ENCODE measurements around the gene FRAT2.

Gene FRAT2

GRCh38 chr10:97366572-97366971, 32.0 kb upstream of the FRAT2 start:
- Histone ChIP-seq H3K4me3 (ENCODE audit: low read length) (no peak overlapping the region), H3K27ac (ENCODE audit: low read depth, low read length) (no peak overlapping the region), H3K9ac (ENCODE audit: low read length) (no peak overlapping the region), H3K36me3 (ENCODE audit: control insufficient read depth, insufficient read depth, low read length) (peaks cover 10% of the 10 kb centered on the region), H3K27me3 (ENCODE audit: control insufficient read depth, insufficient read depth, low read length) (no peaks in the 10 kb centered on the region), H3K4me1 (ENCODE audit: control insufficient read depth, insufficient read depth, low read length) (no peaks in the 10 kb centered on the region)

GRCh38 chr10:97365761-97366351, 31.3 kb upstream of the FRAT2 start:
- Histone ChIP-seq H3K4me3 (ENCODE audit: low read length) (no peak overlapping the region), H3K27ac (ENCODE audit: low read depth, low read length) (no peak overlapping the region), H3K9ac (ENCODE audit: low read length) (no peak overlapping the region), H3K36me3 (ENCODE audit: control insufficient read depth, insufficient read depth, low read length) (peaks cover 9% of the 10 kb centered on the region), H3K27me3 (ENCODE audit: control insufficient read depth, insufficient read depth, low read length) (no peaks in the 10 kb centered on the region), H3K4me1 (ENCODE audit: control insufficient read depth, insufficient read depth, low read length) (no peaks in the 10 kb centered on the region)

- Histone ChIP-seq H3K4me1 (ENCODE audit: control insufficient read depth, insufficient read depth, low read length) (no peaks in the 10 kb centered on the region), H3K9ac (ENCODE audit: low read length) (no peak overlapping the region), H3K27me3 (ENCODE audit: control insufficient read depth, insufficient read depth, low read length) (no peaks in the 10 kb centered on the region), H3K27ac (ENCODE audit: low read depth, low read length) (no peak overlapping the region), H3K36me3 (ENCODE audit: control insufficient read depth, insufficient read depth, low read length) (peaks cover 7% of the 10 kb centered on the region), H3K4me3 (ENCODE audit: low read length) (no peak overlapping the region)
These were observed 28.5 kb upstream of the FRAT2 start for GRCh38 chr10:97363071-97363470.

GRCh38 chr10:97362310-97363033, 27.9 kb upstream of the FRAT2 start:
- Histone ChIP-seq H3K4me1 (ENCODE audit: control insufficient read depth, insufficient read depth, low read length) (no peaks in the 10 kb centered on the region), H3K27ac (ENCODE audit: low read depth, low read length) (no peak overlapping the region), H3K36me3 (ENCODE audit: control insufficient read depth, insufficient read depth, low read length) (peaks cover 7% of the 10 kb centered on the region)

GRCh38 chr10:97361537-97361901, 27.0 kb upstream of the FRAT2 start:
- no peak overlapping the region for H3K4me3 ChIP-seq (ENCODE audit: low read length)
- H3K9ac ChIP-seq (ENCODE audit: low read length), result no peak overlapping the region
- H3K36me3 ChIP-seq (ENCODE audit: control insufficient read depth, insufficient read depth, low read length), result peaks cover 10% of the 10 kb centered on the region
- H3K27me3 ChIP-seq (ENCODE audit: control insufficient read depth, insufficient read depth, low read length), result no peaks in the 10 kb centered on the region
- no peak overlapping the region for H3K27ac ChIP-seq (ENCODE audit: low read depth, low read length)
- H3K4me1 ChIP-seq (ENCODE audit: control insufficient read depth, insufficient read depth, low read length), result no peaks in the 10 kb centered on the region

More at GRCh38 chr10:97362310-97363033, 27.9 kb upstream of the FRAT2 start:
- H3K4me3 ChIP-seq (ENCODE audit: low read length), result no peak overlapping the region
- no peaks in the 10 kb centered on the region for H3K27me3 ChIP-seq (ENCODE audit: control insufficient read depth, insufficient read depth, low read length)
- H3K9ac ChIP-seq (ENCODE audit: low read length), result no peak overlapping the region

GRCh38 chr10:97360705-97361536, 26.4 kb upstream of the FRAT2 start:
- Histone ChIP-seq H3K36me3 (ENCODE audit: control insufficient read depth, insufficient read depth, low read length) (peaks cover 11% of the 10 kb centered on the region), H3K27me3 (ENCODE audit: control insufficient read depth, insufficient read depth, low read length) (no peaks in the 10 kb centered on the region)

GRCh38 chr10:97358781-97359180, 24.3 kb upstream of the FRAT2 start:
- peaks cover 13% of the 10 kb centered on the region for H3K36me3 ChIP-seq (ENCODE audit: control insufficient read depth, insufficient read depth, low read length)
- H3K27me3 ChIP-seq (ENCODE audit: control insufficient read depth, insufficient read depth, low read length), result no peaks in the 10 kb centered on the region
- no peaks in the 10 kb centered on the region for H3K4me1 ChIP-seq (ENCODE audit: control insufficient read depth, insufficient read depth, low read length)

More at GRCh38 chr10:97360705-97361536, 26.4 kb upstream of the FRAT2 start:
- Histone ChIP-seq H3K9ac (ENCODE audit: low read length) (no peak overlapping the region), H3K4me3 (ENCODE audit: low read length) (no peak overlapping the region), H3K4me1 (ENCODE audit: control insufficient read depth, insufficient read depth, low read length) (no peaks in the 10 kb centered on the region), H3K27ac (ENCODE audit: low read depth, low read length) (no peak overlapping the region)

GRCh38 chr10:97358349-97358748, 23.8 kb upstream of the FRAT2 start:
- H3K4me3 ChIP-seq (ENCODE audit: low read length), result no peak overlapping the region
- H3K36me3 ChIP-seq (ENCODE audit: control insufficient read depth, insufficient read depth, low read length), result peaks cover 11% of the 10 kb centered on the region
- no peaks in the 10 kb centered on the region for H3K27me3 ChIP-seq (ENCODE audit: control insufficient read depth, insufficient read depth, low read length)
- no peak overlapping the region for H3K27ac ChIP-seq (ENCODE audit: low read depth, low read length)
- H3K9ac ChIP-seq (ENCODE audit: low read length), result no peak overlapping the region
- H3K4me1 ChIP-seq (ENCODE audit: control insufficient read depth, insufficient read depth, low read length), result no peaks in the 10 kb centered on the region

More at GRCh38 chr10:97358781-97359180, 24.3 kb upstream of the FRAT2 start:
- Histone ChIP-seq H3K9ac (ENCODE audit: low read length) (no peak overlapping the region), H3K4me3 (ENCODE audit: low read length) (no peak overlapping the region), H3K27ac (ENCODE audit: low read depth, low read length) (no peak overlapping the region)

- Histone ChIP-seq H3K4me3 (ENCODE audit: low read length) (no peak overlapping the region), H3K9ac (ENCODE audit: low read length) (no peak overlapping the region), H3K27ac (ENCODE audit: low read depth, low read length) (no peak overlapping the region), H3K27me3 (ENCODE audit: control insufficient read depth, insufficient read depth, low read length) (no peaks in the 10 kb centered on the region), H3K36me3 (ENCODE audit: control insufficient read depth, insufficient read depth, low read length) (peaks cover 6% of the 10 kb centered on the region), H3K4me1 (ENCODE audit: control insufficient read depth, insufficient read depth, low read length) (no peaks in the 10 kb centered on the region)
These were observed 22.4 kb upstream of the FRAT2 start for GRCh38 chr10:97356918-97357317.

GRCh38 chr10:97356318-97356914, 21.9 kb upstream of the FRAT2 start:
- no peaks in the 10 kb centered on the region for H3K27me3 ChIP-seq (ENCODE audit: control insufficient read depth, insufficient read depth, low read length)
- no peak overlapping the region for H3K4me3 ChIP-seq (ENCODE audit: low read length)
- H3K36me3 ChIP-seq (ENCODE audit: control insufficient read depth, insufficient read depth, low read length), result peaks cover 6% of the 10 kb centered on the region
- no peaks in the 10 kb centered on the region for H3K4me1 ChIP-seq (ENCODE audit: control insufficient read depth, insufficient read depth, low read length)
- no peak overlapping the region for H3K9ac ChIP-seq (ENCODE audit: low read length)
- no peak overlapping the region for H3K27ac ChIP-seq (ENCODE audit: low read depth, low read length)

GRCh38 chr10:97355571-97355975, 21.0 kb upstream of the FRAT2 start:
- peaks cover 6% of the 10 kb centered on the region for H3K36me3 ChIP-seq (ENCODE audit: control insufficient read depth, insufficient read depth, low read length)
- H3K27me3 ChIP-seq (ENCODE audit: control insufficient read depth, insufficient read depth, low read length), result no peaks in the 10 kb centered on the region
- no peaks in the 10 kb centered on the region for H3K4me1 ChIP-seq (ENCODE audit: control insufficient read depth, insufficient read depth, low read length)
- no peak overlapping the region for H3K4me3 ChIP-seq (ENCODE audit: low read length)
- H3K9ac ChIP-seq (ENCODE audit: low read length), result no peak overlapping the region
- no peak overlapping the region for H3K27ac ChIP-seq (ENCODE audit: low read depth, low read length)

- no peak overlapping the region for H3K27ac ChIP-seq (ENCODE audit: low read depth, low read length)
- H3K9ac ChIP-seq (ENCODE audit: low read length), result no peak overlapping the region
- no peak overlapping the region for H3K4me3 ChIP-seq (ENCODE audit: low read length)
- no peaks in the 10 kb centered on the region for H3K27me3 ChIP-seq (ENCODE audit: control insufficient read depth, insufficient read depth, low read length)
- peaks cover 6% of the 10 kb centered on the region for H3K36me3 ChIP-seq (ENCODE audit: control insufficient read depth, insufficient read depth, low read length)
- peaks cover 3% of the 10 kb centered on the region for H3K4me1 ChIP-seq (ENCODE audit: control insufficient read depth, insufficient read depth, low read length)
These were observed 19.4 kb upstream of the FRAT2 start for GRCh38 chr10:97353945-97354344.
